GM18907 (cell line): ENCODE data around the gene CEP162.
"Not testable (repeated sequence)": the region's sequence is repeated elsewhere in the genome, so short reads cannot be mapped to it uniquely, and the experiment has no call there.

Source experiments
- ATAC-seq: cut with Tn5 transposase; IDR thresholded peaks from one replicate; pipeline ENCODE4 v1.9.1; 2021; ENCODE audit warnings: mild to moderate bottlenecking, moderate library complexity; ENCODE audit not compliant: unreplicated experiment

Gene CEP162

GRCh38 chr6:84089552-84089951 is 137.9 kb downstream of the CEP162 start:
- ATAC-seq, result no peak

- ATAC-seq, result no peak
These were observed 138.4 kb downstream of the CEP162 start for GRCh38 chr6:84089081-84089480.

- no peak for ATAC-seq
These were observed 140.7 kb downstream of the CEP162 start for GRCh38 chr6:84086545-84087429.

GRCh38 chr6:84086056-84086455 is 141.4 kb downstream of the CEP162 start:
- ATAC-seq, result no peak

GRCh38 chr6:84084705-84085104 is 142.7 kb downstream of the CEP162 start:
- not testable (repeated sequence) for ATAC-seq

- no peak for ATAC-seq
These were observed 144.7 kb downstream of the CEP162 start for GRCh38 chr6:84082689-84083265.

GRCh38 chr6:84081222-84081621 is 146.2 kb downstream of the CEP162 start:
- ATAC-seq, result no peak

GRCh38 chr6:84078335-84078734 is 149.1 kb downstream of the CEP162 start:
- no peak for ATAC-seq

GRCh38 chr6:84077645-84078044 is 149.8 kb downstream of the CEP162 start:
- ATAC-seq, result no peak

GRCh38 chr6:84074988-84075781 is 152.3 kb downstream of the CEP162 start:
- no peak for ATAC-seq
